HEK293 (cell line): ENCODE results near the gene KLHL6.

Experiments used
- CTCF ChIA-PET: fragments of 350-600 bp; formaldehyde crosslinking; extraction: SDS; loops from one replicate; lab custom pipeline; 2021; ENCODE audit warnings: antibody characterized with exemption; lab: Yijun Ruan, JAX
- POLR2A ChIA-PET: fragments of 300-600 bp; formaldehyde crosslinking; extraction: SDS; loops from one replicate; lab custom pipeline; 2020; ENCODE audit warnings: antibody characterized with exemption, inconsistent platforms; lab: Yijun Ruan, JAX
- H3K27ac ChIP-seq: fragments of 200-500 bp; sonication (Bioruptor generic); 2 replicates; pipeline ENCODE4 v1.5.1; 2014; ENCODE audit warnings: low read depth, low read length, control low read depth, inconsistent platforms; ENCODE audit errors: extremely low read depth
- H3K36me3 ChIP-seq, 2 experiments: fragments of 200-500 bp in 1 of 2; sonication (Bioruptor generic) in 1 of 2; 1 replicate in 1 of 2; 2 replicates in 1 of 2; pipeline ENCODE4 v1.5.1; 2014 to 2017; ENCODE audit warnings: inconsistent platforms in 2 of 2, low read length in 2 of 2; ENCODE audit not compliant: control insufficient read depth in 2 of 2, insufficient read depth in 1 of 2
- H3K4me1 ChIP-seq: fragments of 200-500 bp; sonication (Bioruptor generic); 2 replicates; pipeline ENCODE4 v1.5.1; 2014; ENCODE audit warnings: mild to moderate bottlenecking, low read length, inconsistent platforms; ENCODE audit not compliant: control insufficient read depth, insufficient read depth
- H3K4me3 ChIP-seq: 2 replicates; pipeline ENCODE4 v1.5.1; 2011; ENCODE audit warnings: low read depth, mild to moderate bottlenecking, control low read depth, low read length, moderate library complexity
- H3K9me3 ChIP-seq: fragments of 200-500 bp; sonication (Bioruptor generic); 2 replicates; pipeline ENCODE4 v1.5.1; 2014; ENCODE audit warnings: low read depth, low read length, inconsistent platforms; ENCODE audit not compliant: control insufficient read depth, insufficient read depth
- AEBP2 ChIP-seq: fragments of 450-650 bp; formaldehyde crosslinking; IDR thresholded peaks from 2 replicates; pipeline ENCODE4 v1.5.1; 2016; ENCODE audit warnings: missing biosample characterization, missing genetic modification characterization, borderline replicate concordance
- GLI2 ChIP-seq: fragments of 450-650 bp; formaldehyde crosslinking; IDR thresholded peaks from 2 replicates; pipeline ENCODE4; 2017; ENCODE audit warnings: missing biosample characterization, missing genetic modification characterization, low read depth, borderline replicate concordance
- MYNN ChIP-seq: fragments of 450-650 bp; formaldehyde crosslinking; IDR thresholded peaks from 2 replicates; pipeline ENCODE4 v1.5.1; 2016; ENCODE audit warnings: missing biosample characterization, missing genetic modification characterization, borderline replicate concordance
- TSHZ1 ChIP-seq: fragments of 450-650 bp; formaldehyde crosslinking; IDR thresholded peaks from 2 replicates; pipeline ENCODE4 v1.5.1; 2016; ENCODE audit warnings: missing biosample characterization, missing genetic modification characterization, borderline replicate concordance
- WT1 ChIP-seq: fragments of 450-650 bp; formaldehyde crosslinking; IDR thresholded peaks from 2 replicates; pipeline ENCODE4 v1.5.1; 2016; ENCODE audit warnings: missing biosample characterization, missing genetic modification characterization
- YY1 ChIP-seq: fragments of 450-650 bp; formaldehyde crosslinking; IDR thresholded peaks from 2 replicates; pipeline ENCODE4 v1.5.1; 2018; ENCODE audit warnings: missing biosample characterization, missing genetic modification characterization
- ZBTB49 ChIP-seq: fragments of 450-650 bp; formaldehyde crosslinking; IDR thresholded peaks from 2 replicates; pipeline ENCODE4 v1.5.1; 2016; ENCODE audit warnings: missing biosample characterization, missing genetic modification characterization, low read depth
- ZNF112 ChIP-seq: fragments of 450-650 bp; formaldehyde crosslinking; IDR thresholded peaks from 2 replicates; pipeline ENCODE4 v1.5.0; 2017; ENCODE audit warnings: missing biosample characterization, missing genetic modification characterization
- ZNF140 ChIP-seq: fragments of 450-650 bp; formaldehyde crosslinking; IDR thresholded peaks from 2 replicates; pipeline ENCODE4 v1.5.1; 2016; ENCODE audit warnings: missing biosample characterization, missing genetic modification characterization
- ZNF155 ChIP-seq: fragments of 450-650 bp; formaldehyde crosslinking; IDR thresholded peaks from 2 replicates; pipeline ENCODE4 v1.5.1; 2016; ENCODE audit warnings: missing biosample characterization, missing genetic modification characterization
- ZNF23 ChIP-seq: fragments of 450-650 bp; formaldehyde crosslinking; IDR thresholded peaks from 2 replicates; pipeline ENCODE4 v1.5.1; 2016; ENCODE audit warnings: missing biosample characterization, missing genetic modification characterization, borderline replicate concordance
- ZNF292 ChIP-seq: fragments of 450-650 bp; formaldehyde crosslinking; IDR thresholded peaks from 2 replicates; pipeline ENCODE4 v1.5.1; 2016; ENCODE audit warnings: low read depth, missing biosample characterization, missing genetic modification characterization, borderline replicate concordance
- ZNF311 ChIP-seq: fragments of 450-650 bp; formaldehyde crosslinking; IDR thresholded peaks from 2 replicates; pipeline ENCODE4 v1.5.1; 2017; ENCODE audit warnings: missing biosample characterization, missing genetic modification characterization, borderline replicate concordance
- ZNF341 ChIP-seq: fragments of 450-650 bp; formaldehyde crosslinking; IDR thresholded peaks from 2 replicates; pipeline ENCODE4; 2016; ENCODE audit warnings: low read depth, missing biosample characterization, missing genetic modification characterization
- ZNF398 ChIP-seq: fragments of 450-650 bp; formaldehyde crosslinking; IDR thresholded peaks from 2 replicates; pipeline ENCODE4 v1.5.1; 2017; ENCODE audit warnings: missing biosample characterization, missing genetic modification characterization
- ZNF530 ChIP-seq: fragments of 450-650 bp; formaldehyde crosslinking; IDR thresholded peaks from 2 replicates; pipeline ENCODE4 v1.5.1; 2016; ENCODE audit warnings: low read depth, missing biosample characterization, missing genetic modification characterization
- ZNF558 ChIP-seq: fragments of 450-650 bp; formaldehyde crosslinking; IDR thresholded peaks from 2 replicates; pipeline ENCODE4 v1.5.1; 2016; ENCODE audit warnings: missing biosample characterization, missing genetic modification characterization
- ZNF580 ChIP-seq: fragments of 450-650 bp; formaldehyde crosslinking; IDR thresholded peaks from 2 replicates; pipeline ENCODE4 v1.5.1; 2016; ENCODE audit warnings: missing biosample characterization, missing genetic modification characterization
- ZNF623 ChIP-seq: fragments of 450-650 bp; formaldehyde crosslinking; IDR thresholded peaks from 2 replicates; pipeline ENCODE4 v1.5.1; 2016; ENCODE audit warnings: missing biosample characterization, missing genetic modification characterization
- ZSCAN23 ChIP-seq: fragments of 450-650 bp; formaldehyde crosslinking; IDR thresholded peaks from 2 replicates; pipeline ENCODE4 v1.5.1; 2016; ENCODE audit warnings: missing biosample characterization, missing genetic modification characterization

Gene KLHL6

GRCh38 chr3:183487896-183488295 is 67.6 kb downstream of the KLHL6 start:
- no peaks in the 10 kb centered on the region for H3K9me3 ChIP-seq
- H3K4me3 ChIP-seq, result no peak overlapping the region
- no peak overlapping the region for H3K27ac ChIP-seq
- CTCF ChIA-PET, result interaction anchor here (0.5 to 0.7 kb wide), 2 partner anchors 17 to 18 kb away, joined by 3 read pairs; no protein-coding TSS in a partner anchor
- H3K36me3 ChIP-seq, result no peaks in the 10 kb centered on the region
- POLR2A ChIA-PET, result no interaction called here
- no peak for TF ChIP-seq ZNF311 (tag by site-specific recombination)
- no peak for TF ChIP-seq ZBTB49 (tag by site-specific recombination)
- no peak for TF ChIP-seq TSHZ1
- no peaks in the 10 kb centered on the region for H3K4me1 ChIP-seq

- H3K4me1 ChIP-seq, result no peaks in the 10 kb centered on the region
- H3K27ac ChIP-seq, result no peak overlapping the region
- CTCF ChIA-PET, result no interaction called here
- H3K4me3 ChIP-seq, result no peak overlapping the region
- H3K9me3 ChIP-seq, result no peaks in the 10 kb centered on the region
- POLR2A ChIA-PET, result interaction anchor here (0.7 kb wide), 1 partner anchor 690 kb away, joined by 4 read pairs; no protein-coding TSS in a partner anchor
- H3K36me3 ChIP-seq, result no peaks in the 10 kb centered on the region
- TF ChIP-seq ZNF341 (tag by site-specific recombination) (no peak), AEBP2 (tag by site-specific recombination) (no peak), WT1 (tag by site-specific recombination) (no peak), ZNF398 (no peak), ZNF23 (no peak)
These were observed 68.5 kb downstream of the KLHL6 start for GRCh38 chr3:183487016-183487415.

- ChIA-PET CTCF (interaction anchor here (0.5 kb wide), 1 partner anchor 76 kb away, joined by 3 read pairs; no protein-coding TSS in a partner anchor), POLR2A (no interaction called here)
- Histone ChIP-seq H3K36me3 (no peaks in the 10 kb centered on the region), H3K27ac (no peak overlapping the region), H3K4me3 (no peak overlapping the region), H3K4me1 (no peaks in the 10 kb centered on the region), H3K9me3 (no peaks in the 10 kb centered on the region)
- no peak for TF ChIP-seq GLI2
- TF ChIP-seq ZNF558 (tag by site-specific recombination), result no peak
- TF ChIP-seq ZNF623 (tag by site-specific recombination), result no peak
- no peak for TF ChIP-seq ZNF530 (tag by site-specific recombination)
- TF ChIP-seq ZNF140 (tag by site-specific recombination), result no peak
- no peak for TF ChIP-seq MYNN (tag by site-specific recombination)
- no peak for TF ChIP-seq ZNF292 (tag by site-specific recombination)
- no peak for TF ChIP-seq ZSCAN23 (tag by site-specific recombination)
- no peak for TF ChIP-seq ZNF155 (tag by site-specific recombination)
- TF ChIP-seq ZNF580 (tag by site-specific recombination), result no peak
- no peak for TF ChIP-seq ZNF112 (tag by site-specific recombination)
- no peak for TF ChIP-seq YY1 (tag by site-specific recombination)
These were observed 69.0 kb downstream of the KLHL6 start for GRCh38 chr3:183486472-183486871.
